Mesenchymal stem cell (in vitro differentiated cells and primary cell): ENCODE measurements around the gene MAN1C1.

ENCODE experiments used
- DNase-seq: peaks from one replicate; pipeline ENCODE4 v3.0.0-alpha.2; 2013
- H2AFZ ChIP-seq: one replicate; pipeline ENCODE4 v1.6.1; 2013; ENCODE audit warnings: low read depth, mild to moderate bottlenecking, control low read depth, inconsistent platforms, low read length, moderate library complexity
- H2AK5ac ChIP-seq: 2 replicates; pipeline ENCODE4 v1.6.1; 2013; ENCODE audit warnings: low read length, moderate library complexity, mild to moderate bottlenecking, inconsistent platforms; ENCODE audit not compliant: severe bottlenecking
- H2BK120ac ChIP-seq: one replicate; pipeline ENCODE4 v1.6.1; 2013; ENCODE audit warnings: low read depth, mild to moderate bottlenecking, inconsistent platforms, low read length, moderate library complexity
- H2BK12ac ChIP-seq, 2 experiments: one replicate each; pipeline ENCODE4 v1.6.1; 2013; ENCODE audit warnings: inconsistent platforms in 2 of 2, low read length in 2 of 2, mild to moderate bottlenecking in 2 of 2, moderate library complexity in 2 of 2, control low read depth in 1 of 2
- H2BK15ac ChIP-seq: one replicate; pipeline ENCODE4 v1.6.1; 2013; ENCODE audit warnings: mild to moderate bottlenecking, low read depth, inconsistent platforms; ENCODE audit not compliant: poor library complexity, severe bottlenecking
- H2BK5ac ChIP-seq: 2 replicates; pipeline ENCODE4 v1.6.1; 2013; ENCODE audit warnings: low read depth, mild to moderate bottlenecking, low read length, control low read depth, inconsistent platforms; ENCODE audit not compliant: poor library complexity, severe bottlenecking
- H3K14ac ChIP-seq, 2 experiments: one replicate each; pipeline ENCODE4 v1.6.1; 2013; ENCODE audit warnings: inconsistent platforms in 2 of 2, low read length in 2 of 2, control low read depth in 1 of 2, mild to moderate bottlenecking in 1 of 2, moderate library complexity in 1 of 2
- H3K18ac ChIP-seq, 2 experiments: one replicate each; pipeline ENCODE4 v1.6.1; 2013; ENCODE audit warnings: inconsistent platforms in 2 of 2, low read length in 2 of 2, control low read depth in 1 of 2, low read depth in 1 of 2, mild to moderate bottlenecking in 1 of 2
- H3K23ac ChIP-seq, 2 experiments: one replicate each; pipeline ENCODE4 v1.6.1; 2013; ENCODE audit warnings: inconsistent platforms in 2 of 2, low read length in 2 of 2, mild to moderate bottlenecking in 2 of 2, moderate library complexity in 2 of 2, control low read depth in 1 of 2
- H3K27ac ChIP-seq: 2 replicates; pipeline ENCODE4 v1.5.1; 2013; ENCODE audit warnings: mild to moderate bottlenecking, moderate library complexity, low read length, control low read depth, inconsistent platforms; ENCODE audit not compliant: poor library complexity, severe bottlenecking
- H3K27me3 ChIP-seq, 2 experiments: 2 replicates each; pipeline versions ENCODE4 v1.6.1 to v1.7.0; 2013; ENCODE audit warnings: low read length in 2 of 2, mild to moderate bottlenecking in 2 of 2, moderate library complexity in 2 of 2, control low read depth in 1 of 2, inconsistent platforms in 1 of 2; ENCODE audit not compliant: control insufficient read depth in 1 of 2, insufficient read depth in 1 of 2
- H3K36me3 ChIP-seq, 2 experiments: 2 replicates each; pipeline versions ENCODE4 v1.6.1 to v1.7.0; 2013; ENCODE audit warnings: low read length in 2 of 2, control low read depth in 1 of 2, inconsistent platforms in 1 of 2, low read depth in 1 of 2, mild to moderate bottlenecking in 1 of 2; ENCODE audit not compliant: insufficient read depth in 2 of 2, control insufficient read depth in 1 of 2
- H3K4ac ChIP-seq, 2 experiments: one replicate each; pipeline ENCODE4 v1.6.1; 2013; ENCODE audit warnings: inconsistent platforms in 2 of 2, low read length in 2 of 2, mild to moderate bottlenecking in 2 of 2, moderate library complexity in 2 of 2, control low read depth in 1 of 2, low read depth in 1 of 2
- H3K4me1 ChIP-seq: 2 replicates; pipeline ENCODE4 v1.6.1; 2013; ENCODE audit warnings: low read depth, low read length, control low read depth; ENCODE audit not compliant: control insufficient read depth, insufficient read depth
- H3K4me2 ChIP-seq: 2 replicates; pipeline ENCODE4 v1.6.1; 2013; ENCODE audit warnings: low read length, mild to moderate bottlenecking, inconsistent platforms; ENCODE audit not compliant: poor library complexity, severe bottlenecking
- H3K4me3 ChIP-seq, 2 experiments: 2 replicates each; pipeline versions ENCODE4 v1.5.1 to v1.7.0; 2013; ENCODE audit warnings: low read length in 2 of 2, mild to moderate bottlenecking in 2 of 2, control low read depth in 1 of 2, low read depth in 1 of 2; ENCODE audit not compliant: insufficient read depth in 1 of 2
- H3K79me1 ChIP-seq: replicated peaks from 2 replicates; pipeline ENCODE4 v1.6.1; 2013; ENCODE audit warnings: mild to moderate bottlenecking, control low read depth, low read length, inconsistent platforms; ENCODE audit not compliant: poor library complexity, severe bottlenecking
- H3K9ac ChIP-seq: 2 replicates; pipeline ENCODE4 v1.7.0; 2013; ENCODE audit warnings: mild to moderate bottlenecking, low read length, moderate library complexity
- H3K9me3 ChIP-seq: 2 replicates; pipeline ENCODE4 v1.7.0; 2013; ENCODE audit warnings: mild to moderate bottlenecking, low read length; ENCODE audit not compliant: control insufficient read depth
- H4K8ac ChIP-seq: one replicate; pipeline ENCODE4 v1.6.1; 2013; ENCODE audit warnings: inconsistent platforms, mild to moderate bottlenecking, low read length, moderate library complexity
- H4K91ac ChIP-seq: one replicate; pipeline ENCODE4 v1.6.1; 2013; ENCODE audit warnings: mild to moderate bottlenecking, low read length, inconsistent platforms
- WGBS: methylation state at CpG from one replicate; pipeline ENCODE4 v1.1.7; 2013; ENCODE audit warnings: mixed read lengths; 5-methylcytosine and 5-hydroxymethylcytosine counted together

MAN1C1 gene

GRCh38 chr1:25642574-25643108, 26.1 kb downstream of the MAN1C1 start:
- no peak overlapping the region for H3K4ac ChIP-seq
- no peak for DNase-seq
- H4K91ac ChIP-seq: no peak overlapping the region
- H2BK5ac ChIP-seq: no peak overlapping the region
- H3K79me1 ChIP-seq: no peaks in the 10 kb centered on the region
- H3K4me3 ChIP-seq: peak overlapping the region in 1 of 2 experiments; percentile 44
- H3K14ac ChIP-seq: no peak overlapping the region
- H2BK12ac ChIP-seq: no peak overlapping the region
- peaks cover 0 to 21% of the 10 kb centered on the region in 2 experiments for H3K36me3 ChIP-seq
- H2BK15ac ChIP-seq: no peak overlapping the region
- H2AK5ac ChIP-seq: no peak overlapping the region
- no peak overlapping the region for H3K23ac ChIP-seq
- H3K27ac ChIP-seq: no peak overlapping the region
- H3K4me2 ChIP-seq: no peak overlapping the region
- H3K27me3 ChIP-seq: peaks cover 0 to 63% of the 10 kb centered on the region in 2 experiments
- no peak overlapping the region for H4K8ac ChIP-seq
- H2AFZ ChIP-seq: no peak overlapping the region
- no peaks in the 10 kb centered on the region for H3K9me3 ChIP-seq
- H3K4me1 ChIP-seq: no peaks in the 10 kb centered on the region
- WGBS: 81% methylated on average over 8 of the region's 8 CpGs
- no peak overlapping the region for H2BK120ac ChIP-seq
- H3K18ac ChIP-seq: no peak overlapping the region
- H3K9ac ChIP-seq: peak overlapping the region; percentile 18

GRCh38 chr1:25643929-25644328, 27.3 kb downstream of the MAN1C1 start:
- H2AK5ac ChIP-seq: no peak overlapping the region
- no peak overlapping the region for H4K8ac ChIP-seq
- no peaks in the 10 kb centered on the region for H3K4me1 ChIP-seq
- no peak overlapping the region for H3K18ac ChIP-seq
- no peak overlapping the region for H2BK12ac ChIP-seq
- H3K27ac ChIP-seq: no peak overlapping the region
- no peaks in the 10 kb centered on the region for H3K79me1 ChIP-seq
- H3K4me2 ChIP-seq: no peak overlapping the region
- 86% methylated on average over 7 of the region's 7 CpGs for WGBS
- H3K9me3 ChIP-seq: no peaks in the 10 kb centered on the region
- peaks cover 0 to 75% of the 10 kb centered on the region in 2 experiments for H3K27me3 ChIP-seq
- H3K4me3 ChIP-seq: no peak overlapping the region
- no peak overlapping the region for H3K9ac ChIP-seq
- H2BK5ac ChIP-seq: no peak overlapping the region
- no peak overlapping the region for H2BK120ac ChIP-seq
- H3K36me3 ChIP-seq: peaks cover 0 to 21% of the 10 kb centered on the region in 2 experiments
- DNase-seq: no peak
- H2BK15ac ChIP-seq: no peak overlapping the region
- H3K23ac ChIP-seq: no peak overlapping the region
- no peak overlapping the region for H3K14ac ChIP-seq
- H3K4ac ChIP-seq: no peak overlapping the region
- no peak overlapping the region for H4K91ac ChIP-seq
- no peak overlapping the region for H2AFZ ChIP-seq

GRCh38 chr1:25644962-25645361, 28.4 kb downstream of the MAN1C1 start:
- H2BK5ac ChIP-seq: no peak overlapping the region
- H2AK5ac ChIP-seq: no peak overlapping the region
- no peaks in the 10 kb centered on the region for H3K4me1 ChIP-seq
- H3K4me3 ChIP-seq: no peak overlapping the region
- H3K36me3 ChIP-seq: peaks cover 0 to 21% of the 10 kb centered on the region in 2 experiments
- H3K4ac ChIP-seq: no peak overlapping the region
- no peak overlapping the region for H4K91ac ChIP-seq
- no peak overlapping the region for H2AFZ ChIP-seq
- H3K9me3 ChIP-seq: no peaks in the 10 kb centered on the region
- no peak for DNase-seq
- WGBS: 59% methylated on average over 4 of the region's 4 CpGs
- H2BK12ac ChIP-seq: no peak overlapping the region
- H3K27me3 ChIP-seq: peaks cover 0 to 77% of the 10 kb centered on the region in 2 experiments
- no peak overlapping the region for H3K23ac ChIP-seq
- H3K9ac ChIP-seq: no peak overlapping the region
- no peak overlapping the region for H3K14ac ChIP-seq
- H4K8ac ChIP-seq: no peak overlapping the region
- H3K18ac ChIP-seq: no peak overlapping the region
- H3K79me1 ChIP-seq: no peaks in the 10 kb centered on the region
- H2BK120ac ChIP-seq: no peak overlapping the region
- no peak overlapping the region for H2BK15ac ChIP-seq
- no peak overlapping the region for H3K4me2 ChIP-seq
- no peak overlapping the region for H3K27ac ChIP-seq

GRCh38 chr1:25645637-25646400, 29.2 kb downstream of the MAN1C1 start:
- no peak overlapping the region for H3K4me3 ChIP-seq
- WGBS: 92% methylated on average over 21 of the region's 23 CpGs

More at GRCh38 chr1:25645637-25646400, 29.2 kb downstream of the MAN1C1 start:
- Histone ChIP-seq H2AK5ac (no peak overlapping the region), H3K18ac (no peak overlapping the region), H3K27me3 (peaks cover 0 to 70% of the 10 kb centered on the region in 2 experiments), H3K36me3 (peaks cover 0 to 21% of the 10 kb centered on the region in 2 experiments), H3K4ac (no peak overlapping the region), H2BK120ac (no peak overlapping the region), H3K27ac (no peak overlapping the region), H4K8ac (no peak overlapping the region), H3K9me3 (no peaks in the 10 kb centered on the region), H3K79me1 (no peaks in the 10 kb centered on the region), H2BK15ac (no peak overlapping the region), H3K9ac (no peak overlapping the region), H3K4me2 (no peak overlapping the region), H3K23ac (no peak overlapping the region), H4K91ac (no peak overlapping the region), H2AFZ (no peak overlapping the region), H2BK12ac (no peak overlapping the region), H3K14ac (peak overlapping the region in 1 of 2 experiments; percentile 26), H3K4me1 (no peaks in the 10 kb centered on the region), H2BK5ac (no peak overlapping the region)
- DNase-seq: no peak
